GM18517 (cell line): ENCODE data around the gene EEF1A2.
A peak's percentile ranks its signal among the peaks of the same experiment; 100 is the strongest.
"Not testable (repeated sequence)": the region's sequence is repeated elsewhere in the genome, so short reads cannot be mapped to it uniquely, and the experiment has no call there.

ENCODE experiments used
- ATAC-seq: cut with Tn5 transposase; IDR thresholded peaks from one replicate; pipeline ENCODE4 v1.9.1; 2021; ENCODE audit warnings: mild to moderate bottlenecking, moderate library complexity; ENCODE audit not compliant: unreplicated experiment

EEF1A2 gene

GRCh38 chr20:63521602-63522001 is 22.7 kb upstream of the EEF1A2 start:
- no peak for ATAC-seq

- ATAC-seq, result no peak
Measured at GRCh38 chr20:63520934-63521601, 22.2 kb upstream of the EEF1A2 start.

GRCh38 chr20:63520504-63520933 is 21.6 kb upstream of the EEF1A2 start, which contains the start of gene PPDPF:
Gene PPDPF, plus strand, starts transcription at chr20:63520765. Its CDS starts 544 bp downstream, at chr20:63521309.
- peak; percentile 63 for ATAC-seq

- ATAC-seq, result peak; percentile 46
Measured at GRCh38 chr20:63519668-63520503, 21.0 kb upstream of the EEF1A2 start.

- ATAC-seq, result no peak
Measured at GRCh38 chr20:63518946-63519667, 20.2 kb upstream of the EEF1A2 start.

GRCh38 chr20:63518351-63518861 is 19.5 kb upstream of the EEF1A2 start:
- no peak for ATAC-seq

- no peak for ATAC-seq
Measured at GRCh38 chr20:63517376-63518309, 18.8 kb upstream of the EEF1A2 start.

- not testable (repeated sequence) for ATAC-seq
Measured at GRCh38 chr20:63514520-63514919, 15.6 kb upstream of the EEF1A2 start.

GRCh38 chr20:63513207-63513606 is 14.3 kb upstream of the EEF1A2 start:
- ATAC-seq, result no peak

GRCh38 chr20:63509088-63509564 is 10.2 kb upstream of the EEF1A2 start:
- ATAC-seq, result no peak

- no peak for ATAC-seq
Measured at GRCh38 chr20:63508072-63508768, 9.3 kb upstream of the EEF1A2 start.

- no peak for ATAC-seq
Measured at GRCh38 chr20:63507083-63507743, 8.3 kb upstream of the EEF1A2 start.

- ATAC-seq, result no peak
Measured at GRCh38 chr20:63505723-63506122, 6.8 kb upstream of the EEF1A2 start.

- ATAC-seq, result no peak
Measured at GRCh38 chr20:63505281-63505680, 6.4 kb upstream of the EEF1A2 start.

- ATAC-seq, result no peak
Measured at GRCh38 chr20:63504642-63505041, 5.8 kb upstream of the EEF1A2 start.

- ATAC-seq, result no peak
Measured at GRCh38 chr20:63503524-63503923, 4.6 kb upstream of the EEF1A2 start.

- ATAC-seq, result no peak
Measured at GRCh38 chr20:63502671-63503172, 3.8 kb upstream of the EEF1A2 start.

GRCh38 chr20:63501818-63502670 is 3.2 kb upstream of the EEF1A2 start:
- ATAC-seq, result no peak
